Endothelial cell of umbilical vein (primary cell): ENCODE data around the gene SULT2A1. TPM values are rescaled to one million over a fixed set of nuclear protein-coding genes. Genes with fewer than 3 reads are reported as not detected.

Source experiments
- BruUV-seq: library from RNA; stranded (reverse); fragments of 400-500 nt; replicated peaks from 2 replicates; lab custom pipeline; 2021; lab: Mats Ljungman, UMichigan
- CTCF ChIA-PET: fragments of 300-600, 350-600 bp; sonication (Branson Sonifier 250); formaldehyde crosslinking; loops from one replicate; lab custom pipeline; 2021; ENCODE audit warnings: antibody characterized with exemption, inconsistent platforms; lab: Charles Lee
- POLR2A ChIA-PET: fragments of 300-600, 350-600 bp; sonication (Branson Sonifier 250); formaldehyde crosslinking; loops from one replicate; lab custom pipeline; 2021; ENCODE audit warnings: antibody characterized with exemption, inconsistent platforms; lab: Charles Lee
- DNase-seq: peaks from one replicate; pipeline ENCODE4 v3.0.0-alpha.2; 2011; ENCODE audit warnings: low read depth, low spot score
- FAIRE-seq: peaks from 2 replicates; lab custom pipeline; 2011; peaks lifted over from hg19 to GRCh38; lab: Jason Lieb, UNC
- H2AFZ ChIP-seq: 2 replicates; pipeline ENCODE4 v1.6.0; 2012; ENCODE audit warnings: low read depth, low read length, control low read depth, inconsistent platforms
- H3K27ac ChIP-seq: 2 replicates; pipeline ENCODE4 v1.5.1; 2011; ENCODE audit warnings: low read depth, mild to moderate bottlenecking, control low read depth, low read length, moderate library complexity; ENCODE audit not compliant: insufficient read depth
- H3K27me3 ChIP-seq, 2 experiments: 2 replicates each; pipeline versions ENCODE4 v1.6.0 to v1.6.1; 2011; ENCODE audit warnings: low read length in 2 of 2, mixed read lengths in 1 of 2; ENCODE audit not compliant: control insufficient read depth in 2 of 2, insufficient read depth in 2 of 2
- H3K36me3 ChIP-seq, 2 experiments: 2 replicates in 1 of 2; 3 replicates in 1 of 2; pipeline ENCODE4 v1.5.1; 2011; ENCODE audit warnings: low read length in 2 of 2, mild to moderate bottlenecking in 1 of 2, moderate library complexity in 1 of 2; ENCODE audit not compliant: control insufficient read depth in 2 of 2, insufficient read depth in 2 of 2; ENCODE audit errors: extremely low read depth in 1 of 2
- H3K4me1 ChIP-seq: 3 replicates; pipeline ENCODE4 v1.5.1; 2011; ENCODE audit warnings: mild to moderate bottlenecking, low read length; ENCODE audit not compliant: control insufficient read depth, insufficient read depth; ENCODE audit errors: extremely low read depth
- H3K4me2 ChIP-seq: 2 replicates; pipeline ENCODE4 v1.6.1; 2011; ENCODE audit warnings: low read length, control low read depth, mixed read lengths; ENCODE audit not compliant: insufficient read depth
- H3K4me3 ChIP-seq, 3 experiments: fragments of 200-600 bp in 1 of 3; sonication (generic), shearing (Covaris generic) in 1 of 3; replicated peaks in 1 of 3; 2 replicates each; pipeline ENCODE4 v1.5.1; 2011 to 2016; ENCODE audit warnings: control low read depth in 3 of 3, low read length in 3 of 3, mild to moderate bottlenecking in 2 of 3, inconsistent platforms in 1 of 3, low read depth in 1 of 3, moderate library complexity in 1 of 3; ENCODE audit not compliant: insufficient read depth in 1 of 3
- H3K79me2 ChIP-seq: 2 replicates; pipeline ENCODE4 v1.6.0; 2012; ENCODE audit warnings: low read length, inconsistent platforms; ENCODE audit not compliant: control insufficient read depth, insufficient read depth
- H3K9ac ChIP-seq: replicated peaks from 2 replicates; pipeline ENCODE3; 2011; ENCODE audit warnings: low read length, control low read depth; ENCODE audit not compliant: insufficient read depth; ENCODE audit errors: extremely low read depth
- H3K9me1 ChIP-seq: replicated peaks from 3 replicates; pipeline ENCODE4 v1.6.0; 2011; ENCODE audit warnings: mild to moderate bottlenecking, low read length; ENCODE audit not compliant: control insufficient read depth, insufficient read depth; ENCODE audit errors: extremely low read depth
- H3K9me3 ChIP-seq: replicated peaks from 2 replicates; pipeline ENCODE4 v1.5.1; 2012; ENCODE audit warnings: low read length, inconsistent platforms; ENCODE audit not compliant: control insufficient read depth, insufficient read depth
- H4K20me1 ChIP-seq: replicated peaks from 2 replicates; pipeline ENCODE3; 2011; ENCODE audit warnings: mild to moderate bottlenecking, low read length; ENCODE audit not compliant: control insufficient read depth, insufficient read depth; ENCODE audit errors: extremely low read depth
- CTCF ChIP-seq, 2 donors: IDR thresholded peaks; 1 replicate in 1 of 2; 2 replicates in 1 of 2; pipeline ENCODE4 v1.5.1; 2011; ENCODE audit warnings: low read length in 2 of 2, mild to moderate bottlenecking in 2 of 2, moderate library complexity in 2 of 2, control low read depth in 1 of 2, inconsistent platforms in 1 of 2, low read depth in 1 of 2; ENCODE audit not compliant: insufficient read depth in 1 of 2; ENCODE audit errors: extremely low read depth in 1 of 2
- EZH2 ChIP-seq: IDR thresholded peaks from 2 replicates; pipeline ENCODE4 v1.6.1; 2012; ENCODE audit warnings: borderline replicate concordance, low read depth, mild to moderate bottlenecking, moderate library complexity, low read length, inconsistent platforms; ENCODE audit not compliant: severe bottlenecking
- FOS ChIP-seq: IDR thresholded peaks from 2 replicates; pipeline ENCODE4 v1.6.1; 2011; ENCODE audit warnings: mild to moderate bottlenecking, low read length, moderate library complexity, borderline replicate concordance; ENCODE audit not compliant: insufficient read depth
- GATA2 ChIP-seq: IDR thresholded peaks from 2 replicates; pipeline ENCODE4 v1.7.0; 2011; ENCODE audit warnings: low read depth, mild to moderate bottlenecking, moderate library complexity, mixed read lengths, low read length; ENCODE audit not compliant: insufficient read length, insufficient read depth
- JUN ChIP-seq: IDR thresholded peaks from 2 replicates; pipeline ENCODE4 v1.6.1; 2011; ENCODE audit warnings: borderline replicate concordance, low read depth; ENCODE audit not compliant: insufficient read length, insufficient read depth
- MYC ChIP-seq: IDR thresholded peaks from one replicate; pipeline ENCODE4 v1.6.1; 2011; ENCODE audit warnings: mild to moderate bottlenecking, low read depth, low read length
- POLR2A ChIP-seq: IDR thresholded peaks from 2 replicates; pipeline ENCODE4 v1.6.1; 2012; ENCODE audit warnings: low read depth, mild to moderate bottlenecking, control low read depth, low read length
- POLR2AphosphoS5 ChIP-seq: IDR thresholded peaks from 2 replicates; pipeline ENCODE4 v1.6.1; 2012; ENCODE audit warnings: low read depth, mild to moderate bottlenecking, control low read depth, low read length, moderate library complexity; ENCODE audit not compliant: insufficient read depth
- dilution Hi-C: fragments of 300-500 bp; cut with MboI; formaldehyde crosslinking; loops from one replicate; pipeline ENCODE4 v1.15.0; 2019; ENCODE audit warnings: low sequenced_read_pairs; ENCODE audit not compliant: extremely low pct_ligation_motif_present
- intact Hi-C: fragments of 100-400 bp; cut with micrococcal nuclease; formaldehyde crosslinking; loops from one replicate; pipeline ENCODE4 v1.10.0; 2022
- polyA plus RNA-seq, 4 experiments: library from polyadenylated mRNA; depleted of rRNA in 3 of 4; stranded (reverse) in 3 of 4; unstranded in 1 of 4; fragments of >200 nt; gene quantifications; 2 replicates each; pipeline versions ENCODE4 v1.2.1 to v1.2.3, GENCODE V29; 2011 to 2012; ENCODE audit warnings: missing spikeins in 1 of 4
- total RNA-seq: library from RNA; stranded (reverse); gene quantifications from 2 replicates; pipeline ENCODE4 v1.2.3, GENCODE V29; 2021
- TF ChIP-seq, protein P1 (sequence below): IDR thresholded peaks from 2 replicates; pipeline ENCODE4 v1.6.1; 2011; ENCODE audit not compliant: insufficient read depth, insufficient read length

The SULT2A1 gene
- total and polyA plus RNA-seq, 2 donors (not counting 3 experiments of a cell fraction or from before 2014, with no cell fraction given): not detected

DNA sequence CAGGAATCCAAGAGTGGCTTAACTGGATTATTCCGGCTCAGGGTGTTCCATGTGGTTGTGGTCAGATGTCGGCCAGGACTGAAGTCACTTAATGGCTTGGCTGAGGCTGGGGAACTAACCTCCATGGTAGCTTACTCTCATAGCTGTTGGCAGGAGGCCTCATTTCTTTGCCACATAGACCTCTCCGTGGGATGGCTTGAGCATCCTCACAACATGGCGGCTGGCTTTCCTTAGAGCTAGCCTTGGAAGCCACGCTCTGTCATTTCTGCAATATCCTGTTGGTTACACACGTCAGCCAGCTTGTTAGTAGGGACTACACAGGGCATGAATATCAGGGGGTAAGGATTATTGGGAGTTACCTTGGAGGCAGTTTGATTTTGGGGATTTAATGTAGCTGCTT is 59.3 kb downstream of the SULT2A1 start:
- dilution Hi-C loops (no loop called here), intact Hi-C loops (no loop called here)
- Histone ChIP-seq H4K20me1 (no peaks in the 10 kb centered on the region), H3K4me2 (no peak overlapping the region), H3K9me3 (no peaks in the 10 kb centered on the region), H2AFZ (no peak overlapping the region), H3K27ac (no peak overlapping the region), H3K4me1 (no peaks in the 10 kb centered on the region), H3K36me3 (no peaks in the 10 kb centered on the region), H3K9me1 (no peaks in the 10 kb centered on the region), H3K79me2 (no peaks in the 10 kb centered on the region), H3K27me3 (peaks cover 0 to 3% of the 10 kb centered on the region in 2 experiments), H3K4me3 (no peak overlapping the region), H3K9ac (no peak overlapping the region)
- no peak for TF ChIP-seq MYC
- TF ChIP-seq GATA2: no peak
- TF ChIP-seq JUN: no peak
- TF ChIP-seq, protein P1, sequence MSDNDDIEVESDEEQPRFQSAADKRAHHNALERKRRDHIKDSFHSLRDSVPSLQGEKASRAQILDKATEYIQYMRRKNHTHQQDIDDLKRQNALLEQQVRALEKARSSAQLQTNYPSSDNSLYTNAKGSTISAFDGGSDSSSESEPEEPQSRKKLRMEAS: no peak
- FAIRE-seq: no peak
- POLR2A ChIA-PET: no interaction called here
- DNase-seq: no peak
- no TSS peak for BruUV-seq
- CTCF ChIA-PET: interaction anchor here (2.4 kb wide), 1 partner anchor 43 kb away, joined by 12 read pairs; no protein-coding TSS in a partner anchor

GRCh38 chr19:47824396-47824795 is 61.7 kb downstream of the SULT2A1 start:
- CTCF ChIA-PET: interaction anchor here (1.5 kb wide), 1 partner anchor 45 kb away, joined by 5 read pairs; no protein-coding TSS in a partner anchor
- no peak for FAIRE-seq
- intact Hi-C loops: no loop called here

More at GRCh38 chr19:47824396-47824795, 61.7 kb downstream of the SULT2A1 start:
- Histone ChIP-seq H3K27me3 (peaks cover 6 to 16% of the 10 kb centered on the region in 2 experiments), H2AFZ (no peak overlapping the region), H4K20me1 (no peaks in the 10 kb centered on the region), H3K4me3 (no peak overlapping the region), H3K4me2 (no peak overlapping the region), H3K36me3 (no peaks in the 10 kb centered on the region), H3K4me1 (no peaks in the 10 kb centered on the region), H3K79me2 (no peaks in the 10 kb centered on the region), H3K27ac (no peak overlapping the region), H3K9me1 (no peaks in the 10 kb centered on the region), H3K9ac (no peak overlapping the region), H3K9me3 (no peaks in the 10 kb centered on the region)
- no TSS peak for BruUV-seq
- TF ChIP-seq CTCF (IDR thresholded peaks at IDR 0.05; ENCODE audit: extremely low read depth in 1 of 2, insufficient read depth in 1 of 2, low read depth in 1 of 2, low read length in 2 of 2) (no peak), POLR2A (no peak), FOS (no peak), POLR2AphosphoS5 (no peak), MYC (no peak), GATA2 (no peak), JUN (no peak), EZH2 (no peak)
- TF ChIP-seq, protein P1: no peak
- no peak for DNase-seq
- POLR2A ChIA-PET: no interaction called here
- dilution Hi-C loops: no loop called here
